GM18907 (cell line): ENCODE data around the gene TMEM18.
A peak's percentile ranks its signal among the peaks of the same experiment; 100 is the strongest.

ENCODE experiments used
- ATAC-seq: cut with Tn5 transposase; IDR thresholded peaks from one replicate; pipeline ENCODE4 v1.9.1; 2021; ENCODE audit warnings: mild to moderate bottlenecking, moderate library complexity; ENCODE audit not compliant: unreplicated experiment

The TMEM18 gene

GRCh38 chr2:673615-674320, 3.4 kb downstream of the TMEM18 start:
- ATAC-seq = no peak

GRCh38 chr2:673016-673415, 4.2 kb downstream of the TMEM18 start:
- ATAC-seq = no peak

- no peak for ATAC-seq
Observed at GRCh38 chr2:672606-672905, 4.7 kb downstream of the TMEM18 start.

GRCh38 chr2:671787-672605, 5.2 kb downstream of the TMEM18 start:
- no peak for ATAC-seq

- ATAC-seq = no peak
Observed at GRCh38 chr2:671072-671471, 6.1 kb downstream of the TMEM18 start.

GRCh38 chr2:670637-671036, 6.6 kb downstream of the TMEM18 start:
- no peak for ATAC-seq

GRCh38 chr2:669323-669722, 7.9 kb downstream of the TMEM18 start:
- no peak for ATAC-seq

- ATAC-seq = no peak
Observed at GRCh38 chr2:668000-668398, 9.2 kb downstream of the TMEM18 start.

GRCh38 chr2:667332-667999, 9.7 kb downstream of the TMEM18 start:
- peak; percentile 42 for ATAC-seq

GRCh38 chr2:666441-666840, 10.8 kb downstream of the TMEM18 start:
- ATAC-seq = no peak

GRCh38 chr2:665340-666073, 11.7 kb downstream of the TMEM18 start:
- no peak for ATAC-seq

- no peak for ATAC-seq
Observed at GRCh38 chr2:664063-664462, 13.1 kb downstream of the TMEM18 start.

GRCh38 chr2:663221-663620, 14.0 kb downstream of the TMEM18 start:
- no peak for ATAC-seq

GRCh38 chr2:661360-661635, 15.9 kb downstream of the TMEM18 start:
- no peak for ATAC-seq

- no peak for ATAC-seq
Observed at GRCh38 chr2:660586-661359, 16.4 kb downstream of the TMEM18 start.

- ATAC-seq = no peak
Observed at GRCh38 chr2:660029-660428, 17.2 kb downstream of the TMEM18 start.

GRCh38 chr2:658426-658825, 18.8 kb downstream of the TMEM18 start:
- ATAC-seq = no peak

GRCh38 chr2:657766-658165, 19.4 kb downstream of the TMEM18 start:
- ATAC-seq = no peak

GRCh38 chr2:656676-657075, 20.5 kb downstream of the TMEM18 start:
- no peak for ATAC-seq

- ATAC-seq = no peak
Observed at GRCh38 chr2:655626-656025, 21.6 kb downstream of the TMEM18 start.

GRCh38 chr2:654896-655295, 22.3 kb downstream of the TMEM18 start:
- no peak for ATAC-seq
